OCI-LY1 (cell line): Measurements from ENCODE around the gene KDM5B.

Experiments used
- CTCF ChIP-seq: fragments of 200-600 bp; sonication (generic), shearing (Covaris generic); IDR thresholded peaks from 2 replicates; pipeline ENCODE4 v1.5.1; 2017; ENCODE audit warnings: mild to moderate bottlenecking, antibody characterized with exemption, low read length, moderate library complexity, mixed read lengths
- EZH2 ChIP-seq: fragments of 200-600 bp; sonication (generic), shearing (Covaris generic); IDR thresholded peaks from 2 replicates; pipeline ENCODE4 v1.8.0; 2017; ENCODE audit warnings: borderline replicate concordance, mixed run types, mild to moderate bottlenecking, antibody characterized with exemption, low read length, moderate library complexity, mixed read lengths

GRCh38 chr1:202765721-202766120 is 42.5 kb downstream of the KDM5B start:
- TF ChIP-seq EZH2 (no peak), CTCF (no peak)
